Measurements from ENCODE around the gene CSNK1E.

Gene CSNK1E

GRCh38 chr22:38295863-38296262 is 21.4 kb downstream of the CSNK1E start:
- Histone ChIP-seq H3K4me3 (ENCODE audit: insufficient read depth, low read length, poor library complexity, severe bottlenecking) (no peak overlapping the region), H3K9me2 (replicated peaks; ENCODE audit: insufficient read depth, low read length) (no peaks in the 10 kb centered on the region), H3K9me3 (ENCODE audit: insufficient read depth, low read length) (no peaks in the 10 kb centered on the region), H3K4me2 (ENCODE audit: low read depth, low read length, poor library complexity, severe bottlenecking) (no peak overlapping the region), H3K79me2 (ENCODE audit: insufficient read depth, low read length) (no peaks in the 10 kb centered on the region), H3K27me3 (ENCODE audit: low read length) (no peaks in the 10 kb centered on the region), H3K36me3 (ENCODE audit: low read length) (no peaks in the 10 kb centered on the region), H3K9ac (ENCODE audit: low read length) (no peak overlapping the region), H2AFZ (ENCODE audit: low read depth, low read length, severe bottlenecking) (no peak overlapping the region), H4K20me1 (ENCODE audit: low read depth, low read length) (no peaks in the 10 kb centered on the region), H3F3A (ENCODE audit: insufficient read depth) (no peaks in the 10 kb centered on the region), H3K27ac (ENCODE audit: low read depth, low read length) (no peak overlapping the region)
- no peak for TF ChIP-seq EZH2phosphoT487 (conservative IDR thresholded peaks at IDR 0.05; ENCODE audit: low read length)
- no peak for TF ChIP-seq CTCF (IDR thresholded peaks at IDR 0.05; ENCODE audit: insufficient read depth, low read length, poor library complexity, severe bottlenecking)

DNA sequence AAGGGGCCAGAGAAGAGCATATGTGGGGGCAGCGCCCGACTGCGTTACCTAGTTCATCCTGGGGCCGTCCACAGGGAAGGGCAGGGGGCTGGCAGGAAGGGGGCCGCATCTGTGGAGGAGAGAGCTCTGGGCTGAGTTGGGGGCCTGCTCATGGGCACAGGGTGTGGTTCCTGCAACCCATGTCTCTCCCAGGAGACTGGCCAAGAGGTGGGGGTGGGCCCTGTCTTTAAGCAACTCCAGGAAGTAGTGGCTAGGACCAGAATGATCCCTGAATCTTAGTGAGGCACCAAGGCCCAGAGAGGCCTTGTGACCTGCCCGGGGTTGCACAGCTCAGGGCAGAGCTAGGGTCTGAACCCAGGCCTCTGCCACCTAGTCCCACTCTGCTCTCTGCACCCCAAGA is 21.9 kb downstream of the CSNK1E start:
- Histone ChIP-seq H3K4me3 (ENCODE audit: insufficient read depth, low read length, poor library complexity, severe bottlenecking) (no peak overlapping the region), H3K36me3 (ENCODE audit: low read length) (no peaks in the 10 kb centered on the region), H3K4me2 (ENCODE audit: low read depth, low read length, poor library complexity, severe bottlenecking) (no peak overlapping the region), H3K9me2 (replicated peaks; ENCODE audit: insufficient read depth, low read length) (no peaks in the 10 kb centered on the region), H3K9ac (ENCODE audit: low read length) (no peak overlapping the region), H3K9me3 (ENCODE audit: insufficient read depth, low read length) (no peaks in the 10 kb centered on the region), H3K27ac (ENCODE audit: low read depth, low read length) (no peak overlapping the region), H4K20me1 (ENCODE audit: low read depth, low read length) (no peaks in the 10 kb centered on the region), H3K27me3 (ENCODE audit: low read length) (no peaks in the 10 kb centered on the region), H2AFZ (ENCODE audit: low read depth, low read length, severe bottlenecking) (no peak overlapping the region), H3F3A (ENCODE audit: insufficient read depth) (no peaks in the 10 kb centered on the region), H3K79me2 (ENCODE audit: insufficient read depth, low read length) (no peaks in the 10 kb centered on the region)
- TF ChIP-seq EZH2phosphoT487 (conservative IDR thresholded peaks at IDR 0.05; ENCODE audit: low read length) (no peak), CTCF (IDR thresholded peaks at IDR 0.05; ENCODE audit: insufficient read depth, low read length, poor library complexity, severe bottlenecking) (no peak)

DNA sequence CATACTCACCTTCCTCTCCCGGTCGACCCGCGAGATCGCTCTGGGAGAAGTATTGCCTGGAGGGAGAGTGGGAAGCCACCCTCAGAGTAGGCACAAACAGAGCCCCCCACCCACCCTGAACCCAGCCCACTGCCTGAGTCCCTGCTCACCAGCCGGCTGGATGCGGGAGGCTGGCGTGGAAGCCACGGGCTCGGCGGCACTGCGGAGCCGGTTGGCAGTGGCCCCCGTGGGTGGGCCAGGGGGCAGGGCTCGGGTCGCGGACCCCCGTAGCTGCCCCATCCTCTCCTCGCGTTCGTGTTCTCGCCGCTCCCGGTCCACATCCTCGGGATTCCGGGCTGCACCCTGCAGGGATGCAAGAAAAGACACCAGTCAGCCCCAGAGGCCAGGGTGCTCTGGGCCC is 23.0 kb downstream of the CSNK1E start:
- no peaks in the 10 kb centered on the region for H3K9me3 ChIP-seq (ENCODE audit: insufficient read depth, low read length)
- H3K9me2 ChIP-seq (replicated peaks; ENCODE audit: insufficient read depth, low read length) = no peaks in the 10 kb centered on the region
- no peaks in the 10 kb centered on the region for H4K20me1 ChIP-seq (ENCODE audit: low read depth, low read length)
- no peaks in the 10 kb centered on the region for H3K79me2 ChIP-seq (ENCODE audit: insufficient read depth, low read length)
- no peaks in the 10 kb centered on the region for H3F3A ChIP-seq (ENCODE audit: insufficient read depth)
- H3K4me3 ChIP-seq (ENCODE audit: insufficient read depth, low read length, poor library complexity, severe bottlenecking) = no peak overlapping the region
- H3K27me3 ChIP-seq (ENCODE audit: low read length) = no peaks in the 10 kb centered on the region
- no peak overlapping the region for H3K27ac ChIP-seq (ENCODE audit: low read depth, low read length)
- H3K36me3 ChIP-seq (ENCODE audit: low read length) = no peaks in the 10 kb centered on the region
- H3K4me2 ChIP-seq (ENCODE audit: low read depth, low read length, poor library complexity, severe bottlenecking) = no peak overlapping the region
- H3K9ac ChIP-seq (ENCODE audit: low read length) = no peak overlapping the region
- TF ChIP-seq CTCF (IDR thresholded peaks at IDR 0.05; ENCODE audit: insufficient read depth, low read length, poor library complexity, severe bottlenecking) (no peak), EZH2phosphoT487 (conservative IDR thresholded peaks at IDR 0.05; ENCODE audit: low read length) (no peak)
- no peak overlapping the region for H2AFZ ChIP-seq (ENCODE audit: low read depth, low read length, severe bottlenecking)

GRCh38 chr22:38292694-38293093 is 24.5 kb downstream of the CSNK1E start:
- no peak overlapping the region for H3K4me2 ChIP-seq (ENCODE audit: low read depth, low read length, poor library complexity, severe bottlenecking)
- no peak overlapping the region for H3K27ac ChIP-seq (ENCODE audit: low read depth, low read length)
- no peaks in the 10 kb centered on the region for H3F3A ChIP-seq (ENCODE audit: insufficient read depth)
- no peak overlapping the region for H2AFZ ChIP-seq (ENCODE audit: low read depth, low read length, severe bottlenecking)
- no peaks in the 10 kb centered on the region for H3K79me2 ChIP-seq (ENCODE audit: insufficient read depth, low read length)
- TF ChIP-seq CTCF (IDR thresholded peaks at IDR 0.05; ENCODE audit: insufficient read depth, low read length, poor library complexity, severe bottlenecking) (no peak), EZH2phosphoT487 (conservative IDR thresholded peaks at IDR 0.05; ENCODE audit: low read length) (no peak)
- no peaks in the 10 kb centered on the region for H3K9me3 ChIP-seq (ENCODE audit: insufficient read depth, low read length)
- H3K4me3 ChIP-seq (ENCODE audit: insufficient read depth, low read length, poor library complexity, severe bottlenecking) = no peak overlapping the region
- H4K20me1 ChIP-seq (ENCODE audit: low read depth, low read length) = no peaks in the 10 kb centered on the region
- H3K9me2 ChIP-seq (replicated peaks; ENCODE audit: insufficient read depth, low read length) = no peaks in the 10 kb centered on the region
- H3K36me3 ChIP-seq (ENCODE audit: low read length) = no peaks in the 10 kb centered on the region
- no peaks in the 10 kb centered on the region for H3K27me3 ChIP-seq (ENCODE audit: low read length)
- no peak overlapping the region for H3K9ac ChIP-seq (ENCODE audit: low read length)
